MCF 10A (cell line): ENCODE data around the gene KLHL3. TPM values are rescaled to one million over a fixed set of nuclear protein-coding genes. Genes with fewer than 3 reads are reported as not detected.

Experiments used
- BruUV-seq: library from RNA; stranded (reverse); fragments of 400-500 nt; replicated peaks from 2 replicates; lab custom pipeline; 2021; lab: Mats Ljungman, UMichigan
- CTCF ChIA-PET: fragments of 300-600 bp; sonication (Branson Sonifier 250); formaldehyde crosslinking; extraction: SDS; loops from one replicate; lab custom pipeline; 2021; ENCODE audit warnings: antibody characterized with exemption, inconsistent platforms; lab: Yijun Ruan, JAX
- POLR2A ChIA-PET: fragments of 300-600, 350-650 bp; sonication (Branson Sonifier 250); formaldehyde crosslinking; extraction: SDS; loops from one replicate; lab custom pipeline; 2020; ENCODE audit warnings: antibody characterized with exemption, inconsistent platforms; lab: Yijun Ruan, JAX
- DNase-seq: peaks from one replicate; pipeline ENCODE4 v3.0.0-alpha.2; 2018; ENCODE audit not compliant: unreplicated experiment
- H3K27ac Mint-ChIP-seq: one replicate; pipeline ENCODE4 v1.8.0; 2022; ENCODE audit warnings: mild to moderate bottlenecking, low read depth, mixed read lengths; ENCODE audit not compliant: unreplicated experiment
- H3K27me3 Mint-ChIP-seq: one replicate; pipeline ENCODE4 v1.8.0; 2022; ENCODE audit warnings: mixed read lengths; ENCODE audit not compliant: insufficient read depth, unreplicated experiment
- H3K36me3 Mint-ChIP-seq: one replicate; pipeline ENCODE4 v1.8.0; 2022; ENCODE audit warnings: mild to moderate bottlenecking, moderate library complexity, mixed read lengths; ENCODE audit not compliant: insufficient read depth, unreplicated experiment
- H3K4me1 Mint-ChIP-seq: one replicate; pipeline ENCODE4 v1.8.0; 2022; ENCODE audit warnings: mixed read lengths; ENCODE audit not compliant: insufficient read depth, unreplicated experiment
- H3K4me3 Mint-ChIP-seq: one replicate; pipeline ENCODE4 v1.8.0; 2022; ENCODE audit warnings: mild to moderate bottlenecking, moderate library complexity, mixed read lengths; ENCODE audit not compliant: unreplicated experiment
- H3K9me3 Mint-ChIP-seq: one replicate; pipeline ENCODE4 v1.8.0; 2022; ENCODE audit warnings: mixed read lengths; ENCODE audit not compliant: unreplicated experiment
- intact Hi-C: fragments of 100-400 bp; cut with micrococcal nuclease; formaldehyde crosslinking; loops from 2 replicates; pipeline ENCODE4 v1.14.1; 2022
- total RNA-seq: library from RNA; stranded (reverse); gene quantifications from 2 replicates; pipeline ENCODE4 v1.2.3, GENCODE V29; 2022
- TF ChIP-seq, protein P1 (sequence below): fragments of 200-600 bp; IDR thresholded peaks from one replicate; pipeline ENCODE4 v1.8.0; 2022; ENCODE audit warnings: antibody characterized with exemption, mild to moderate bottlenecking; ENCODE audit not compliant: unreplicated experiment

Gene KLHL3
- total RNA-seq, 1 experiment from 2014 or later = 0.49 TPM

DNA sequence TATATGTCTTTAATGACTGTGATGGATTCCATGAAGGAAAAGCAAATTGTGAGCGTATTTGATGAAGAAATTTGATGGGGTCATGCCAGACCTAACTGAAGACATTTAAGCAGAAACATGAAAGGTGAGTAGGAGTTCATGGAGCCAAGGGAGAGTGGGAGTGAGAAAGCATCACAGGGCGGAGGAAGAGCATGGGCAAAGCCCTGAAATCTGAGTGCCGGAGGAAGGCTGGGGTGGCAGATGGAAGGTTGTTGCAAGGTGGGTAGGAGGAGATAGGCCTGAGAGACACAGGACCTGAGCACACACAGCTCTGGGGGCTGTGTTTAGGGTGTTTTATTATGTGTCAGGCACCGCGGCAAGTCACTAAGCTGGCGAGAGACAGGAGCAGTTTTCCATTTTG is 136.4 kb downstream of the KLHL3 start:
- H3K27ac Mint-ChIP-seq = no peak overlapping the region
- BruUV-seq = no TSS peak
- H3K9me3 Mint-ChIP-seq = no peaks in the 10 kb centered on the region
- intact Hi-C loops = no loop called here
- no peaks in the 10 kb centered on the region for H3K4me1 Mint-ChIP-seq
- ChIA-PET POLR2A (interaction anchor here (0.6 kb wide), 1 partner anchor 42 kb away, joined by 3 read pairs; no protein-coding TSS in a partner anchor), CTCF (interaction anchor here (0.6 to 0.7 kb wide), 2 partner anchors 62 to 143 kb away, joined by 3 read pairs; no protein-coding TSS in a partner anchor)
- DNase-seq = no peak
- no peaks in the 10 kb centered on the region for H3K36me3 Mint-ChIP-seq
- TF ChIP-seq, protein P1, sequence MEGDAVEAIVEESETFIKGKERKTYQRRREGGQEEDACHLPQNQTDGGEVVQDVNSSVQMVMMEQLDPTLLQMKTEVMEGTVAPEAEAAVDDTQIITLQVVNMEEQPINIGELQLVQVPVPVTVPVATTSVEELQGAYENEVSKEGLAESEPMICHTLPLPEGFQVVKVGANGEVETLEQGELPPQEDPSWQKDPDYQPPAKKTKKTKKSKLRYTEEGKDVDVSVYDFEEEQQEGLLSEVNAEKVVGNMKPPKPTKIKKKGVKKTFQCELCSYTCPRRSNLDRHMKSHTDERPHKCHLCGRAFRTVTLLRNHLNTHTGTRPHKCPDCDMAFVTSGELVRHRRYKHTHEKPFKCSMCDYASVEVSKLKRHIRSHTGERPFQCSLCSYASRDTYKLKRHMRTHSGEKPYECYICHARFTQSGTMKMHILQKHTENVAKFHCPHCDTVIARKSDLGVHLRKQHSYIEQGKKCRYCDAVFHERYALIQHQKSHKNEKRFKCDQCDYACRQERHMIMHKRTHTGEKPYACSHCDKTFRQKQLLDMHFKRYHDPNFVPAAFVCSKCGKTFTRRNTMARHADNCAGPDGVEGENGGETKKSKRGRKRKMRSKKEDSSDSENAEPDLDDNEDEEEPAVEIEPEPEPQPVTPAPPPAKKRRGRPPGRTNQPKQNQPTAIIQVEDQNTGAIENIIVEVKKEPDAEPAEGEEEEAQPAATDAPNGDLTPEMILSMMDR = no peak
- H3K27me3 Mint-ChIP-seq = peaks cover 58% of the 10 kb centered on the region
- H3K4me3 Mint-ChIP-seq = no peak overlapping the region

DNA sequence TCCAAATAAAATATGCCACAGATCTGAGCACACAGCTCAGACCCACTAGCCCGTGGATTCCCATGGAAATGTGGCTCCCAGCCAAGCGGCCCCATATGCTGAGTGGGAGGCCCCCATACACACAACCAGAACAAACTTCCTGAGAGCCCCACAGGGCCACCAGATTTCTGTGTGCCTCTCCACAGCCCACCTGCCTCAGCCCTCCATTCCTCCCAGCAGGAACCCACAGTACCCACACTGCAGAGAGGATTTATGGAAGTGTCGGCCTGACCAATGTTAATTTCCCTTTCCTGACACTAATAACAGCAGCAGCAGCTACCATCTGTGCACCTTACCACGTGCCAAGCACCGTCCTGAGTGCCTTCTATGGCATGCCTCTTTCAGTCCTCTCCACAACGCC is 137.5 kb downstream of the KLHL3 start:
- no peaks in the 10 kb centered on the region for H3K4me1 Mint-ChIP-seq
- no peaks in the 10 kb centered on the region for H3K36me3 Mint-ChIP-seq
- no peak for DNase-seq
- H3K4me3 Mint-ChIP-seq = no peak overlapping the region
- no peaks in the 10 kb centered on the region for H3K9me3 Mint-ChIP-seq
- intact Hi-C loops = no loop called here
- CTCF ChIA-PET = interaction anchor here (0.6 kb wide), 1 partner anchor 793 kb away, joined by 3 read pairs; no protein-coding TSS in a partner anchor
- POLR2A ChIA-PET = no interaction called here
- no TSS peak for BruUV-seq
- H3K27me3 Mint-ChIP-seq = peaks cover 69% of the 10 kb centered on the region
- TF ChIP-seq, protein P1 = no peak
- H3K27ac Mint-ChIP-seq = no peak overlapping the region

DNA sequence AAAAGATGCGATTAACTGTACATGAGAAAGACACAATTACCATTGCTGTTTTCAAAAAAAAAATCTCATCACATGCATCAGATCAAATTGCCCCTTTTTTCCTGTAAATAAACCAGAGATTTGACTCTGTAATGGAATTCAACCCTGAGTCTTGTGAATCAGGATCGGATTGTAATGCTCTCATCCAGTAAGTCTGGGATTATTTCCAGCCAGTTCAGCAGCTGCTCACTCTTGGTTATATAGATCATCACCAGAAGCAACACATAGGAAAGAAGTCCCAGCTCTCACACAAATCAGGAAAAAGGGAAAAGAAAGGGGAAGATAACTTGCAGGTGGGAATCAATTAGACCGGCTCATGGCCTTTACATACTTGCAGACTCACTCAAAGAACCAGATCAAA is 138.9 kb downstream of the KLHL3 start:
- DNase-seq = no peak
- intact Hi-C loops = no loop called here
- ChIA-PET CTCF (interaction anchor here (0.7 kb wide), 1 partner anchor 22 kb away, joined by 3 read pairs; no protein-coding TSS in a partner anchor), POLR2A (no interaction called here)
- H3K9me3 Mint-ChIP-seq = peaks cover 8% of the 10 kb centered on the region
- TF ChIP-seq, protein P1 = no peak
- H3K27ac Mint-ChIP-seq = no peak overlapping the region
- peaks cover 81% of the 10 kb centered on the region for H3K27me3 Mint-ChIP-seq
- H3K4me1 Mint-ChIP-seq = no peaks in the 10 kb centered on the region
- no peak overlapping the region for H3K4me3 Mint-ChIP-seq
- H3K36me3 Mint-ChIP-seq = no peaks in the 10 kb centered on the region
- BruUV-seq = no TSS peak

DNA sequence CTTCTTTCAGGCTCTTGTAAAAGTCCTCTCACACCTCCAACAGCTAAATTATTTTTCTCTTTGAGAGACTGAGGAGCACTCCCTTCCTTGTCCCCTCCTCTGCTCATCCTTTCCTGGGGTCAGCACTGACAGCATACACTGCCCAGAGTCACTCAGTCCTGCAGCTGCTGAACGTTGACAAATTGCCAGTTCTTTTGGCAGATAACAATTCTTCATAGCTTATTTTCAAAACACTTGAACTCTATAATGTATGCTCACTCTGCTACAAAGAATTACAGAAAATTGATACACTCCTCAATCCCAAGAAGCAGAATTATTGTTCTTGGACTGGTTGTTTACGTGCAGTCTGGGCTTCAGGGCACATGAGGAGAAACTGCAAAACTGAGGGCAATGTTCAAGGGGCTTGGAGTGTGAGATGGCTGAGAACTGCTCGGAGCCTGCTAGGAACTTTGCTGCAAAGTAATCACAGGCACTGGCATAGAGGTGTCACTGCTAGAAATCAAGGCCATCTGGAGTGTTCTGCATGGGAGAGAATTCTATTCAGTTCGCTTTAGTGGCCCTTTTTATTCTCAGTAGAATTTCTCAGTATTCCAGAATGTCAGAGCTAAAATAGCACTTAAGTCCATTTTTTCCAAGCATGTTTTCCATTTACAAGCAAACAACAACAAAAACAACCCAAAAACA is 140.4 kb downstream of the KLHL3 start:
- TF ChIP-seq, protein P1 = no peak
- no peak overlapping the region for H3K4me3 Mint-ChIP-seq
- no peaks in the 10 kb centered on the region for H3K4me1 Mint-ChIP-seq
- no peak for DNase-seq
- ChIA-PET POLR2A (interaction anchor here (1.0 kb wide), 1 partner anchor 26 kb away, joined by 3 read pairs; no protein-coding TSS in a partner anchor), CTCF (interaction anchor here (0.5 to 2.4 kb wide), 3 partner anchors 28 to 147 kb away, joined by 3 to 6 read pairs (median 5); no protein-coding TSS in a partner anchor)
- peaks cover 8% of the 10 kb centered on the region for H3K9me3 Mint-ChIP-seq
- no TSS peak for BruUV-seq
- H3K27me3 Mint-ChIP-seq = peaks cover 81% of the 10 kb centered on the region
- H3K36me3 Mint-ChIP-seq = no peaks in the 10 kb centered on the region
- H3K27ac Mint-ChIP-seq = no peak overlapping the region
- intact Hi-C loops = no loop called here
